T-helper 2 cell treated with Interferon-gamma antibody and Interleukin-4, amounts not matched to agents 100 ng/mL and 5 ng/mL, for 36 hours (primary cell): ENCODE data around the gene RALGPS2. TPM values are rescaled to one million over a fixed set of nuclear protein-coding genes. Genes with fewer than 3 reads are reported as not detected.
"Not testable (repeated sequence)": the region's sequence is repeated elsewhere in the genome, so short reads cannot be mapped to it uniquely, and the experiment has no call there.

Source experiments
- intact Hi-C: fragments of 100-400 bp; cut with micrococcal nuclease; formaldehyde crosslinking; loops from one replicate; pipeline ENCODE4 v1.15.1; 2023
- total RNA-seq: library from RNA; stranded (reverse); gene quantifications from 2 replicates; pipeline ENCODE4 v1.2.3, GENCODE V29; 2022

RALGPS2 gene
- total RNA-seq, 1 donor from 2014 or later: 3.3 TPM

- intact Hi-C loops: loop anchor here (10.0 kb wide), 1 partner anchor 1911 kb away; the partner anchor contains the start of gene XPR1
Observed at GRCh38 chr1:178723546-178723945, 1.5 kb upstream of the RALGPS2 start.

GRCh38 chr1:178724376-178724727 lies 692 bp upstream of the RALGPS2 start:
- intact Hi-C loops: loop anchor here (2.0 to 10.0 kb wide), 2 partner anchors 182 to 1910 kb away; partner anchors contain the start of gene XPR1

DNA sequence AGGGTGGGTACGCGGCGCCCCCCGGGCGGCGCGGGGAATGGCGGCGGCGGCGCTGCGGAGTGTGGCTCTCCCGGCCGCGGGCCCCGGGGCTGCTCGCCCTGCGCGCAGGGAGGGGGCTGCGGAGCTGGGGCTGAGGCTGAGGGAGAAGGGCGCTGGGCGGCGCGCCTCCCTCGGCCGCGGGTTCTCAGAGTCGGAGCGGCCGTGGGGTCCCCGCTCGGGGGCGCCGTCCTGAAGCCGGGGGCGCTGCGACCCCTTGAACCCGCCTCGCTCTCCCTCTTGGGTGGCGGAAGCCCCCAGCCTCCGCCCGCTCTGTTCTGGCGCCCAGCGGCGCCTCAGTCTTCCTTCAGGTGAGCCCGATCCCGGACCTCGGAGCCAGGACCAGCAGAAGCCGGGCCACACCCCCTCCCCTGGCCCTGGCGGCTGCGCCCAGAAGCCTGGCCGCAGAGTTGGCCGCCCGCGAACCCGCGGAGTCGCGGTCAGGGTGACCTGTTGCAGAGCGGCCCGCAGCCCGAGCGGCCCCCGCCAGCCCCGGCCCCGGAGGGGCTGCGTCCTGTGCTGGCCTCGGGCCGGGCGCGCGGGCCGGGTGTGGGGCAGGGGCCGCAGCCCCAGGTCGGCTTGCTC lies 532 bp downstream of the RALGPS2 start:
- intact Hi-C loops: loop anchor here (1.0 to 10.0 kb wide), 7 partner anchors 183 to 1909 kb away; partner anchors contain the start of genes AXDND1, FAM20B, QSOX1 and SOAT1

DNA sequence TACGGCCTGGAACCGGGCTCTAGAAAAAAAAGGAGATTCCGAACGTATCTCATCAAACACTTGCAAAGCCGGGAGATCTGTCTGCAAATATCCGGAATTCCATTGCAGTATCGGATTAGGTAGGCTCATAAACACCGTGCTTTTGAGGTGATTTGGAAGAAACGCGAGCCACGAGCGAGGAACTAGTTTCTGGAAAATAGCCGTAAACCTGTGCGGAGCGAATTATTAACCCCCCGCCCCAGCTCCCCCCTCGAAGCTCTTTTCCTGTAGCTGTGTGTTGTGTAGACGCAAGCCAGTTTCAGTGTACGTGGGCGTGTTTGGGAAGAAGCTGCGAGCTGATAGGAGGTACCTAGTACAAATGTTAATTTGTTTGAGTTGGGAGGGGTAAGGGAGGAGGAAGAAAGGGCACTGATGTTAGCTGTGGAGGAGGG lies 1.1 kb downstream of the RALGPS2 start:
- intact Hi-C loops: loop anchor here (5.0 to 10.0 kb wide), 4 partner anchors 566 to 1909 kb away; partner anchors contain the start of genes AXDND1, QSOX1, SOAT1 and XPR1

DNA sequence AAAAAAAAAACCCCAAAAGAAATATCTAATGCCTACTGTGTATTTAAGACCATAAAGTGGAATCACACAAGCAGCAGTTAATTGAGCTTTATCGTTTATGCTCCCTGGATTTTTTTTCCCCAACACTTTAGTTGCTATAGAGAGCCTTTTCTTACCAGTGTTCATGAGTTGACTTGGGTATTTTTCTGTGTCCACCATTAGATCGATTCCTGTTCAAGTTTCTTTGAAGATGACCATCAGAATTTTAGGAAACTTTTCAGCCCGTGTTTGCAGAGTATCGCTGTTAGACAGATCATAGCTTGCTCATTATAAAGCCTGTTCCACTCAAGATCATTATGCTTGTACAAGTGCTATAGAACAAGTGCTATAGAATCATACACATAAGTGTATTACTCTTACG lies 1.5 kb downstream of the RALGPS2 start:
- intact Hi-C loops: loop anchor here (5.0 to 10.0 kb wide), 4 partner anchors 566 to 1908 kb away; partner anchors contain the start of genes AXDND1, QSOX1, SOAT1 and XPR1

- intact Hi-C loops: loop anchor here (5.0 to 10.0 kb wide), 4 partner anchors 565 to 1908 kb away; partner anchors contain the start of genes AXDND1, QSOX1, SOAT1 and XPR1
Observed at GRCh38 chr1:178727014-178727895, 2.2 kb downstream of the RALGPS2 start.

- intact Hi-C loops: no loop called here
Observed at GRCh38 chr1:178733972-178734371, 8.9 kb downstream of the RALGPS2 start.

DNA sequence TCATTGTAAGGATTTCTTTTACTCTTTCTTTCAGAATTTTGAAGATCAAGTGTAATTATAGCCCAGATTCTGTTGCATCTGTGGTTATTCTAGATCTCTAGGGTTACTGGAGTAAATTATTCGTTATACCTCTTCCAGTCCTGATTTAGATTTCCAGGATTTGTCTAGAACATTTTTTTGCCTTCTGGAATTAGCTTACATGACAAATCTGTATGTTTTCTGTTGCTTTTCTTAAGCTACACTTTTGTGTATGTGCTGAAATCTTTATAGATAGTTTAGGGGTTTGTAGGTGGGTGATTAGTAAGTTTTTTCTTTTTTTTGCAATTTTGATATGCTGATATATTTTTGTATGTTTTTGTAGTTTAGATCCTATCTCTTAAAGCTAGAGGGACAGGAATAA lies 13.7 kb downstream of the RALGPS2 start:
- intact Hi-C loops: no loop called here

DNA sequence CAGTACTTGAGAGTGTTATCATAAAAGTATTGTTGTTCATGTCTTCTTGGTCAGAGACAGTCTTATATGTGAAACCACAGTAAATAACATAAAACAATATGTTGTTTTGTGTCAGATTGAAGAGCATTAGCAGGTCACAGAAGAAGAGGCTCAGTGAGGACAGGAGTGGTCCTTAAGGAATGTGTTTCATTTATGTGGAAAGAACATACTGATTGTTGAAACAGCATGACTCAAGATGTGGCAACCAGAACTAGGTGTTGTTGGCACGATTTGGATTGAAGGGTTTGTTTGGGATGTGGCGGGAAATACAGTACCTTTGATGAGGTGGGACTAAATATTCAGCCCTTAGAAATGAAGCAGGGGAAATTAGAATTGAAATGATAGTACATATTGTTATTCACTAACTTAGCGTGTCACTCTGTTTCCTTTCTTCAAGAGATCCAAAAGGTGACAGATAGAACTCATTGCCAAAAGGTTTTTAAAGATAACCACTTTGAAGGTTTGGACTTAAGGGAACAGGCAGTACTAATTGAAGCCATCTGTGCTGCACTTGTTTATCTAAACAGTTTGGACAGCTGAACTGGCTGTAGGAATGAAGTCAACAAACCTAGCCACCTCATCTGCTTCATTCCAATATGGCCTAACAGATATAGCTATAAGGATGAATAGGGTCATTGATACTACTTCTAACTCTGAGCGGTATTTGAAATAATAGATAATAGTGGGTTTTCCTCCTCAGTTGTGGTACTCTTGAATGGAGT lies 14.4 kb downstream of the RALGPS2 start:
- intact Hi-C loops: no loop called here

DNA sequence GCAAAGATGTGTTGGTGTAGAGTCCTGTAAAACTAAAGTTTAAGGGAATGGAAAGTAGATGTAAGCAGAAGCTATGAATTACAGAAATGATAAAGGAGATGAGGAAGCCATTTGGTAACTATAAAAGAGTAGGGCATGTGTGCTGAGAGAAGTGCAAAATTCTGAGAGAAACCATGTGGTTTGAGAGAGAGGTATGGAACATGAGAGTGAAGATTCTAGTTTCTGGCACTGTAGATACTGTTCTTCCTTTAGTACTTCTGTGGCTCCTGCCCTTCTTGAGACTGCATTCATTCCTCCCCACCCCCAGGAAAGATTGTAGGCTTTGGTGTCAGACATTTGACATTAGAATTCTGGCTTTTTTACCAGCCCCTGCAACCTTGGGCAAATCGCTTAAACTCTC lies 15.4 kb downstream of the RALGPS2 start:
- intact Hi-C loops: no loop called here

GRCh38 chr1:178740924-178741323 lies 15.9 kb downstream of the RALGPS2 start:
- intact Hi-C loops: no loop called here

GRCh38 chr1:178743801-178744200 lies 18.8 kb downstream of the RALGPS2 start:
- intact Hi-C loops: no loop called here

- intact Hi-C loops: no loop called here
Observed at GRCh38 chr1:178745260-178745659, 20.2 kb downstream of the RALGPS2 start.

GRCh38 chr1:178746345-178746744 lies 21.3 kb downstream of the RALGPS2 start:
- intact Hi-C loops: no loop called here

GRCh38 chr1:178747361-178747760 lies 22.3 kb downstream of the RALGPS2 start:
- intact Hi-C loops: not testable (repeated sequence)

DNA sequence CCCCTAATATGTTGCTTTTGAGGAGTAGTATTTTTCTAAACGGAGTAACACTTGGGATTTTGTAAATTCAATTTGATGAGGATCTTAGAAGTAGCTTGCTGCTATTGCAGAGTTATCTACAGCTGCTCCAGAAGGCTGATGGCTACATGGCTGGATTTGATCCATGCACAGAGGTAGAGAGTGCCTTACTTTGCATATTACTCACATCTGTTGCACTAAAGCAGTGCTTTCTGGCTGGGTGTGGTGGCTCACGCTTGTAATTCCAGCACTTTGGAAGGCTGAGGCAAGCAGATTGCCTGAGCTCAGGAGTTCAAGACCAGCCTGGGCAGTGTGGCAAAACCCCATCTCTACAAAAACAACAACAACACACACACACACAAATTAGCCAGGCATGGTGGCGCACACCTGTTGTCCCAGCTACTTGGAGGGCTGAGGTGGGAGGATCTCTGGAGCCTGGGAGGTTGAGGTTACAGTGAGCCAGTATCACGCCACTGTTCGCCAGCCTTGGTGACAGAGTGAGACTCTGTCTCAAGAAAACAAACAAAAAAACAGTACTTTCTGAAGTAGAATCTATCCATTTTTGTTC lies 24.6 kb downstream of the RALGPS2 start:
- intact Hi-C loops: no loop called here

DNA sequence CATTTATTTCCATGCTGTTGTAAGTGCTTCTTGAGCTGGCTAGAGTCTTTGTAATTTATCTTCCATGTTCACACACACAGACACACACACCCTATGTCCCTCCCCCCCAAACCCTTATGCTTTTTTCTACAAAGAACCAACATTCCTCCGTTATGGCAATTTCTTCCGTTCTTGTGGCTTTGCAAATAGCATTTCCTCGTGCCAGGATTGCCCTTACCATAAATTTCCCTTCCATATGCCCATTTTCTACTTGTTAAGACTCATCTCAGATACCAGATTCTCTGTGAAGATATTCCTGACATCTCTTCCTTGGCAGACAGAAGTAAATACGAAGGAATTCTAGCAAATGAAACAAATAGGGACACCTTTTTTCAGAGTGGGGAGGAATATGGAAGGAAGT lies 26.0 kb downstream of the RALGPS2 start:
- intact Hi-C loops: no loop called here

GRCh38 chr1:178752891-178753290 lies 27.8 kb downstream of the RALGPS2 start:
- intact Hi-C loops: loop anchor here (1.0 kb wide), 2 partner anchors 210 to 221 kb away; no protein-coding TSS in a partner anchor

DNA sequence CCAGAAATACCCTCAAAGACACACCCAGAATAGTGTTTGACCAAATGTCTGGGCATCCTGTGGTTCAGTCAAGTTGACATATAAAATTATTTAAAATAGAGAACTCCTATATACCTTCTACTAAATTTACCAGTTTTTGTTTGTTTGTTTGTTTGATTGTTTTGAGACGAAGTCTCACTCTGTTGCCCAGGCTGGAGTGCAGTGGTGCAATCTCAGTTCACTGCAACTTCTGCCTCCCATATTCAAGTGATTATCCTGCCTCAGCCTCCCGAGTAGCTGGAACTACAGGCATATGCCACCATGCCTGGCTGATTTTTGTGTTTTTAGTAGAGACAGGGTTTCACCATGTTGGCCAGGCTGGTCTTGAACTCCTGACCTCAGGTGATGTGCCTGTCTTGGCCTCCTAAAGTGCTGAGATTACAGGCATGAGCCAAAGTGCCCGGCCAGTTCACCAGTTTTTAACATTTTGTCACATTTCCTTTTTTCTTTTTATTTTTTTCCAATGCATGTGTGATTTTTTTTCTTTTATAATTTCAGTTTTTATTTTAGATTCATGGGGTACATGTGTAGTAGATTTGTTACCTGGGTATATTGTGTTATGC lies 29.7 kb downstream of the RALGPS2 start:
- intact Hi-C loops: not testable (repeated sequence)

DNA sequence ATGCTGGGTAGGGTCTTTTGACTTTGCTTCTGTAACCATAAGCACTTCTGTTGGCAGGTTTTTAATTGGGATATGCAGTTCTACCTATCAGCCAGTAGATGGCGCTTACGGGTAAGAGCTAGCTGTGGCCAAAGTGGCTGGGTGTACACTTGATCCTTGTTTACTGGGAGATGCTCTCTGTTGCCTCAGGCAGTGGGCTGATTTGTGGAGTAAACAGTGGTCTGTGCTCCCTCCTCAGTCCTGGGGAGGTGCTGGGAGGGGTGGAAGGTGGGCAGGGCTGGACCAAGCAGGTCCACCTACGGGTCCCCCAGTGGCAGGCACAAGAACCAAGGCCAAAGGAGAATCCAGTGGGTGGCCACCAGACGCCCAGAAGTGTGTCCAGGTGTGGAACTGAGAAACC lies 43.4 kb downstream of the RALGPS2 start:
- intact Hi-C loops: loop anchor here (2.0 kb wide), 1 partner anchor 600 kb away; no protein-coding TSS in a partner anchor
